HG03064 (cell line): ENCODE results near the gene TMPRSS2.

ENCODE experiments used
- ATAC-seq: cut with Tn5 transposase; IDR thresholded peaks from one replicate; pipeline ENCODE4 v1.9.1; 2021; ENCODE audit warnings: low read depth; ENCODE audit not compliant: unreplicated experiment

Gene TMPRSS2

DNA sequence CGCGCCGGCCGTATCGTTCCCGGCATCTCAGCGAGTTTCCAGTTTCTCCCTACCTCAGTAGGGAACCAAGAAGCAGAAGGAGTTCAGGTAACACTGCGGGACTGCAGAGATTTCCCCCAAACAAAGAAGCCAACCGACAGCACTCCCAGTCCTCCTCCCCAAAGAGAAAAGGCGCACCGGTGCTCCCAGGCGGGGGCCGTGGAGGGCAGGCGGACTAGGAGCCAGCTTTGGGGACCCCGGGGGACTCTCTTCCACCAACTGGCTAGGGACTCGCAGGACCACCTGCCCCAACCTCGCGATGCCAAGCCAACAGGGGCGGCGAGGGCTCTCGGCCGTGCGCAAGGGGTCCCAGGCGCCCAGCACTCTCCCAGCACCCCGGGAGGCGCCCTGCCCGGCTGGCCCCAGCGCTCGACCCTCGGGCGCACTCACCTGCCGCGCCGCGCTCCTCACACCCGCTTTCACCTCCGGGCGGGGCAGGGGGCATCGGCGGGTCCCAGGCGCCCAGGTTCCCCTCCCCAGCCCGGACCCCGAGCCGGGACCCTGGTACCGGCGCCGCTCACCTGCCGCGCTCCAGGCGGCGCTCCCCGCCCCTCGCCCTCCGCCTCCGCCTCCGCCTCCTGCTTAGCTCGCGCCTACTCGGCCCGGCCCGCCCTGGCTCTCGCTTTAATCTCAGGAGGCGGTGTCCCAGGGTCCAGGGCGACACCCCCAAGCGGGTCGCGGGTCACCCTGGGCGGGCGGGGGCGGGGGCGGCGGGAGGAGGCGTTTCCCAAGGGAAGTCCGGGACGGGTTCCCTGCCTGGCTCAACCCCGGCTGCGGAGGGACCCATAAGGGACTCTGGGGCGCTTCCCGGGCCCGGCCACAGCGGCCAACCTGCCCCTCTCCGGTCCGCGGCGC, at the start of gene TMPRSS2:
Gene TMPRSS2 (minus strand): TSS at position 638 of the 894 bp plus-strand sequence. CDS start 10,025 bp downstream, outside the sequence.
- ATAC-seq: no peak

DNA sequence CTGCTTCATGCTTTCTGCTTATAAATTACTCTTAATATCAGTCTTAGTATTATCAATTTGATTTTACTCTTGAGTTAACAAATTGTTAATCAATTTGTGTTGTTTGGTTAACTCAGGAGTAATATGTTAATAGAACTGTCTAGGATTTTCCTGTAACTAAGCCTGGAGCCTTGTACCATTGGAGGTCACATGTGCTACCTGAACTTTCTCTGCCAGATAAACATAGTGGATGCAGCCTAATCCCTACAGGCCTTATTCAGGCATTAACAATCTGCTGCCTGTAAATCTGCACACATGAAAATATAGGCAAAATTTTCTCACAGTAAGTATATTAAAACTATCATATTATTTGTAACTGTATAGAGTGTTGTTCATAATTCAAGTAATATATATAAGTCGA, 47.1 kb upstream of the TMPRSS2 start:
- no peak for ATAC-seq

DNA sequence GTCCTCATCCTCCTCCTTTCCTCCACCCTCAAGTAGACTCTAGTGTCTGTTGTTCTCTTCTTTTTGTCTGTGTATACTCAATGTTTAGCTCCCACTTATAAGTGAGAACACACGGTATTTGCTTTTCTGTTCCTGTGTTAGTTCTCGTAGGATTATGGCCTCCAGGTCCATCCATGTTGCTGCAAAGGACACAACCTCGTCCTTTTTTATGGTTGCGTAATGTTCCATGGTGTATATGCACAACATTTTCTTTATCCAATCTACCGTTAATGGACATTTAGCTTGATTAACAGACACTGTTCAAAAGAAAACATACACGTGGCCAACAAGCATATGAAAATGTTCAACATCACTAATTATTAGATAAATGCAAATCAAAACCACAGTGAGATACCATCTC, 44.3 kb upstream of the TMPRSS2 start:
- ATAC-seq: no peak

DNA sequence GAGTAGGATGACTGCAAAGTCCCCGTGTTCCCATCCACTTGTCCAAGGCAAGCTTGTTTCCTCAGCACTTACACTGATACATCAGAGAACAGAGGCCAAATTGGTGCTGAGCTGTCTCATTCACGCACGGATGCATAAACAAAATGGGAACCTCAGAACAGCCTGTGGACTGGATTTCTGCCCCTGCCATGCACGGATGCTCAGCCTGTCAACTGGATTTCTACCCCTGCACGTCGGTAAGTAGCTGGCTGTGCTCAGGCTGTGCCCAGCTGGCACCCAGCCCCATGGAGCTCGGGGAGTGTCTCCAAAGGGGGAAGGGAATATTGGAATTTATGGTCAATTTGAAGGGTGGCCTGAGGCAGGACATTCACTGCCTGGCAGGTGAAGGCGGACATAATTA, 40.8 kb upstream of the TMPRSS2 start:
- ATAC-seq: no peak

DNA sequence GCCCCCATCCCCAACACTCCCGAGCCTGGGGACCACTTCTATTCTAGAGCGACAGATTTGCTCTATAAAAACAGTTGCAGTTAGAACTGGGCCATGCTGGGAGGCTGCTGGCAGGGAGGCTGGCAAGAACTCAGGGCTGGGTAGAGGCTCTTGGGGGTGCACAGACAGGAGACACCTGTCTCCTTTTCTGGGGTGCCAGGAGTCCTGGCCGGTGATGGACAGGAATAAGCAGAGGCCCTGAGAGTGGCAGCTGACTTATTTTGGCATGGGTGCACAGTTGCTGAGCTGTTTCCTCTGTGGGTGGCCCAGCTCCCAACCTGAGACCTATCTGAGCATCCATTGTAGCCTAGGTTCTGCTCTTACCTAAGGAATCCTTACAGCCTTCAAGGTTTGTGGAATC, 39.2 kb upstream of the TMPRSS2 start:
- ATAC-seq: no peak

DNA sequence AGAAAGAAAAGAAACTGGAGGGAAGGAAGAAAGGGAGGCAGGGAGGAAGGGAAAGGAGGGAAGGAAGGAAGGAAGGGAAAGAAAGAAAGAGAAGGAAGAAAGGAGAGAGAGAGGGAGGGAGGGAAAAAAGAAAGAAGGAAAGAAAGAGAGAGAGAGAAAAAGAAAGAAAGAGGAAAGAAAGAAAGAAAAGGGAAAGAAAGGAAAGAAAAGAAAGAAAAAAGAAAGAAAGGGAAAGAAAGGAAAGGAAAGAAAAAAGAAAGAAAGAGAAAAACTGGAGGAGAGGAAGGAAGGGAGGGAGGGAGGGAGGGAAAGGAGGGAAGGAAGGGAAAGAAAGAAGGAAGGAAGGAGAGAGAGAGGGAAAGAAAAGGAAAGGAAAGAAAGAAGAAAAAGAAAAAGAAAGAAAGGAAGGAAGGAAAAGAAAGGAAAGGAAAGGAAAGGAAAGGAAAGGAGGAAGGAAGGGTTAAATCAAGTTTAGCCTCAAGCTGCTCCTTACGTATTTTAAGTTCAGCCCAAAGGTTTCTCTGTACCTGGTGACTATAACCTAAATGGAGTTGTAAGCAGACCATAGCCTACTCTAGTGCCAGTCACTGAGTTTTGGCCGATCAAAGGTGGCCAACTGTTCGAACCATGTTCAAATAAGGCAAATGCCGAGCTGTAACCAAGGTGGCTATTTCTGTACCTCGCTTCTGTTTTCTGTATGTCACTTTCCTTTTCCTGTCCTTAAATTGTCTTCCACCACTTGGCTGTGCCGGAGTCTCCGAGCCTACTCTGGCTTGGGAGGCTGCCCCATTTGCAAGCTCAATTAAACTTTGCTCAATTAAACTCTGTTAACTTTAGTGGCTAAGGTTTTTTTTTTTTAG, 37.8 kb upstream of the TMPRSS2 start:
- no peak for ATAC-seq

DNA sequence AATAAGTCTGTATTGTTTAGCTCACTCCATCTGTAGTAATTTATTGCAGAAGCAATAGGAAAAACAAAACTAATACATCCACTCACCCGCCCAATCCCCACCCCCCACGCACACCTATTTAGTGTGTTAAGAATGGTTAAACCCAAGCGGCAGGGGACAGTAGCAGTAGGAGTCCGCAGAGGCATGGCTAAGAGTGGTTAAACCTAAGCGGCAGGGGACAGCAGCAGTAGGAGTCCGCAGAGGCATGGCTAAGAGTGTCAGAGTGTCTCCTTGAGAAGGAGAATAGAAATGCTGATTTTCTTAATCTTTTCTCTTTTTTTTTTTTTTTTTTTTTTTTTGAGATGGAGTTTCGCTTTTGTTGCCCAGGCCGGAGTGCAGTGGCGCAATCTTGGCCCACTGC, 34.8 kb upstream of the TMPRSS2 start:
- ATAC-seq: no peak

DNA sequence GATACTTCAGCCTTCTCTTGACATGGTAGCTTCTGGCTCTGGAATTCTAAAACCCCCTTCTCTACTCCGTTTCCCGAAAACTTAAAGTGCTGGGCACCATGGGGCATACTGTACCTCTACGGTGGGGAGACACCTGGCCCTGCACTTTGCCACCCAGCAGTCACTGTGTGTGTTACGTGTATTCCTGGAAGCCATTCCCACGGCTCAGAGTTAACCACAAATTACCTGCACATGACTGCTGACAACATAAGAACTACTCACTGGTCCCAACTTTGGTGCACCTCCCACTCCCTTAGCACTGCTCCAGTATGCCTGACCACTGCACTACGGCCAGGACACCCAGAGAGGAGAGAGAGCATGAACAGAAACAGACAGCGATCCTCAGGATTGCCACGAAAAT, 29.4 kb upstream of the TMPRSS2 start:
- no peak for ATAC-seq

DNA sequence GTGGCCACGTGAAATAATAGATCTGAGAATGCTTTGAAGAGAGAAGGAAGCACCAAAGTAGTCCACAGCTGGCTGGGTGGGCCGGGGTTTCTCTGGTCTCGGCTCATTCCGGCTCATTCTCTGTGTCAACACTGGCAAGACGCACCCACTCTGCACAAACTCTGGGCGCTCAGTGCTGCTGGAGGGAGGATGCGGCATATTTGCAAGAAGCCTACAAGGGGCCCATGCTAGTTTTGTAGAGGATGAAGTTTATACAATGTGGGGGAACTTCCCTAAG, 28.8 kb upstream of the TMPRSS2 start:
- no peak for ATAC-seq

DNA sequence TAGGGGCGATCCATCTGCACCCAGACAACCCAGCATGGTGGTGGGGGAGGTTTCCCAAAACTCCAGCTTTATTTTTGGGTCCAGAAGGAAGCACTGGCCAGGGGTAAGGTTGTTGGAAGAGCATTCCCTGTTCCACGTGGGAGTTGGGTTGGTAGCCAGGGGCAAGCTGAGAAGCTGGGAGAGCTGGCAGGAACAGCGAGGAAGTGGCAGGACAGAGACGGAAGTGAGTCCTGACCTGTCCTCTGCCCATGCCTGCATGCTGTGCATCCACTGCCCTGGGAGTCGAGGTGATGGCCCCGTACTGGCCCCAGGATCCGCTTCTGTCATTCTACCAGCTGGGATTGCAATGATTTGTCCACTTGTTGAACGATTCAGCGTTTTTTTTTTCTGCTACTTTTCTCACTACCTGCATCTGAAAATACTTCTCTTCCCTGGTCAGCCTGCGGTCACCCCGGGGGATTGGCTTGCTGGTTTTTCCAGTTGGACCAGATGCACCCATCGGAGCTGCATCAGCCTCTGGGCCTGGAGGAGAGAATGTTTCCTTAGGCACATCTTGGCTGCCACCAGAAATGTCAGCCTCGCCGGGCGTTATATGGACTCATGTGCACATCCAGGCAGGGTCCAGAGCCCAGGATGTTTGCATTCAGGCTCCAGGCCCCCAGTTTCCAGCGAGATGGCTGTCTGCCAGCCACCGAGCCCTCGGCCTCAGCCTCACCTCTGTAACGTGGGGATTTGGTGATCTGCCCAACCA, 28.3 kb upstream of the TMPRSS2 start:
- ATAC-seq: no peak

DNA sequence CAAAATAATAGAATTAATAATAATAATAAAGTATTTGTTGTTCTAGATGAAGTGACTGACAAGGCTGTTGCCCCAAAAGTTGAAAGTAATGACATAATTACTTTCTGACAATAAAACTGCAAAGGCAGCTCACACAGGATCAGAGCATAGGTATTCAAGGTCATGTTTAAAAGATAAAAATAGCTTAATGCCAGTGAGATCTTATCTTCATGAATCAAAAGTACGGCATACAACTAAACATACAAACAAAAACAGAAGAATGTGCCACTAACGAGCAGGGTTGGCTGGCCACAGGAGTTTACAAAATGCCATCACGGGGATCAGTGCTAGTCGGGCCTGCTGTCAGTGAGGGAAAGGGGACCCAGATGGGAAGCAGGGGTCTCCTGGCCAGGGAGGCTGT, 22.4 kb upstream of the TMPRSS2 start:
- no peak for ATAC-seq

DNA sequence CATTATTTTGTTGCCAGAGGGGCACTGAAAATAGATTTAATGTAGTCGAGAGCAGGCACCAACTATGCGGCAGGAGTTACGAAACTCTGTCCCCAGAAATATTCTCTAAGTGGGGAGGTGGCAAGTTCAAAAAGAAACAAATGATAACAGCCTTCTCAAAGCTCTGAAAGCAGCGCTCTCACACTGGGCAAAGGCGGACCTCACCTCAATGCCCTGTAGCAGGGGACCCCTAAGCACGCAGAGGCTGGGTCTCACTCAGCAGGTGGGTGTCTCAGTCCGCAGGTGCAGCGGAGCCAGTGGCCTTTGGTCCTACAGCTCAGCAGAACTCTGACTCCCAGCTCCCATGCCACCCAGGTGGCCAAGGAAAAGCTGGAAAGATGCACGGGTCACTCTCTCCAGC, 21.8 kb upstream of the TMPRSS2 start:
- no peak for ATAC-seq

DNA sequence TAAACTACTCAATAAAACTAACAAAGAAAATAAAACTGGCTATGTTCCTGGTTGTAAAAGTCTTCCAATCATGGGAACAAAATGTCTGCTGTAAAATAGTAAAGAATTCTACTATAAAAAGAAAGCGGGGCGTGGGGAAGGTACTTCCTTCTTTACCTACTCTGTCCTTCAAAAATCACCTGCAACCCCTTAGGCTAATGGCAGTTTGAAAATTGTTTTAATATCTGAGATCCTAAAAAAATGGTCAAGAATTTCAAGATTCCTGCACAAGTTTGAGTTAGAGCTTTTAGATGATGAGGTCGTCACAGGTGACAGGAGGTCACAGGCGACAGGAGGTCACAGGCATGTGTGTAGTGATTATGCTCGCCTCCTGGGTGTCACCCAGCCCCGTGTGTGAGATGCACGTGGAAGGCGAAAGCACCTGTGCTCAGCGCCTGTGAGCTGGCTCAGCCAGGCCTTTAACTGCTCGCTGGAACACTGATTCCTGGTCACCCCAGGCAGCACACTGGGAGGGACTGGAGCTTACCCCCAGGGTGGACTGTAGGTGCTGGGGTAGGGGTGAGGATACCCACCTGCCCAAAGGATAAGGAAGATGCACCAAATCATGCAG, 18.6 kb upstream of the TMPRSS2 start:
- no peak for ATAC-seq

DNA sequence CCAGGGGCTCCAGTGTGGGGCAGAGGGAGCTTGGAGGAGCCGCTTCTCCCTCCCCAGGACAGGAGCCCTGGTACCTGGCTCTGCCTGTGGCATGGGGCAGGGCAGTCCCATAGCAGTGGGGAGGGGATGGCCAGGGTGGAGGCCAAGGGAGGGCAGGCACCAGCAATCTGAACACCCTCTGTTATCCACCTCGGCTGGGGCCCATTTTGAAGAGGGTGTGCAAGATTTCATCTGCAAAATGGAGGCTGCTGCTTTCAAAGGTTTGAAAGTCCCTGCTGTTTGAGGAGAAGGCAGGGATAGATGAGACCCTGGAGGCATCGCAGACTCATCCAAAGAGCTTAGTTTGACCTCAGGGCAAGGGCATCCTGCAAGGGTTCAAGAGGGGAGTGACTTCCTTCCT, 15.2 kb upstream of the TMPRSS2 start:
- no peak for ATAC-seq

DNA sequence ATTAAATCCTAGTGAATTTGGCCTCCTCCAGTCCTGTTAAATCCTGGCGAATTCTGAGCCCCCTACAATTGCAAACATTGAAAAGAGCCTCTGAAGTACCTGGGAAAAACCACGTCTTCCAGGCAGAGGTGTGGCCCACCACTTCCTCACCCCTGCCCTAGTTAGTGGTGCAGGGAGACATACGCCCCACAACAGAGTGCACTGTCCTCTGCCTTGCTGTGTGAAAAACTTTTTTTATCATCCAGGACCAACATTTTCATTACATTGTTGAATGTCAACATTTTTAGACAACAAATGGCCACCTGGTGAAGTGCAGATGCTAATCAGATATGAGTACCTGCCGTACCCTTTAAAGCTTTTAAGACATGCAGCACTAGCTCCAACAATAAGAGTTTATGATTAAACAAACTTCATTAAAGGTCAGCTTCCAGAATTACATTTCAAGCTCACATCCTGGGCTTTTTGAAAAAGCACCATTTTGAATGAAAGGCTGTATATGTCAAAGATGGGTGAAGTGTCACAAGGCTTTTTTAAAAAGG, 13.6 kb upstream of the TMPRSS2 start:
- ATAC-seq: no peak

DNA sequence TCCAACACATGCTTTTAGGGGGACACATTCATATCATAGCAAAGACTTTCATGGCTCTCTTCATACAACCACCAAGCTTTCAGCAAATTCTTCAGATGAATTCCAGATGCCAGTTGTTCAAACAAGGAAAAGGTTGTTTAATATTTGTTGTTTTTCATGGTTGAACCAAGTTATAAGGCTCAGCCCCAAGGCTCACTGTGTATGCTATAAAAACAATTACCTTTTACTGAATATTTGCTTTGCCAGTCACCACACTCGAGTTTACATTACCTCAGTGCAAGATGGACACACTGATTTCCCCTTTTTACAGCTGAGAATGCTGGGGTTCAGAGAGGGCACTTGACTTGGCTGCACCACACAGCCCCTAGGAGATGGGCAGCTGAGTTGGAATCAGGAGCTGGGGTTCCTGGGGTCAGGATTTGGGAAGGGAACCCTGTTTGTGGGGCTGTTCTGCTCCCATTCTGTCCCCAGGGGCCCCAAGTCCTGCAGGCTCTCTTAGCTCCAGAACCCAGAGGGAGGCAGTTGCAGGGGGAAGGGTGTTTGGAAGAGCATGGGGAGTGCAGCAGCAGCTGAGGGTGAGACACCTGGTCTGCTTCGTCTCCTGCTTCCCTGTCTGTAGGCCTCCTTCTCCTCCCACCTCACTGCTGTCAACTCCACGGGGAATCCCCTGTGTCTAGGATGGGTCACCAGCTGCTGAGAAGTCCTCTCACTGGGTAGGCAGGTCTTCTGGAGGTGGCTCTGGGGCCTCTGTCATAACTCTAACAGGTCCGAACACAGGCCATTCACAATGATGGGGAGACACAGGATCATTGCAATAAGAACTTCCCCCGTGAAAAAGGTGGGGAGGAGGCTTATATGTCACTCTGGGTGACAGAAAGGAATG, 12.8 kb upstream of the TMPRSS2 start:
- ATAC-seq: no peak

DNA sequence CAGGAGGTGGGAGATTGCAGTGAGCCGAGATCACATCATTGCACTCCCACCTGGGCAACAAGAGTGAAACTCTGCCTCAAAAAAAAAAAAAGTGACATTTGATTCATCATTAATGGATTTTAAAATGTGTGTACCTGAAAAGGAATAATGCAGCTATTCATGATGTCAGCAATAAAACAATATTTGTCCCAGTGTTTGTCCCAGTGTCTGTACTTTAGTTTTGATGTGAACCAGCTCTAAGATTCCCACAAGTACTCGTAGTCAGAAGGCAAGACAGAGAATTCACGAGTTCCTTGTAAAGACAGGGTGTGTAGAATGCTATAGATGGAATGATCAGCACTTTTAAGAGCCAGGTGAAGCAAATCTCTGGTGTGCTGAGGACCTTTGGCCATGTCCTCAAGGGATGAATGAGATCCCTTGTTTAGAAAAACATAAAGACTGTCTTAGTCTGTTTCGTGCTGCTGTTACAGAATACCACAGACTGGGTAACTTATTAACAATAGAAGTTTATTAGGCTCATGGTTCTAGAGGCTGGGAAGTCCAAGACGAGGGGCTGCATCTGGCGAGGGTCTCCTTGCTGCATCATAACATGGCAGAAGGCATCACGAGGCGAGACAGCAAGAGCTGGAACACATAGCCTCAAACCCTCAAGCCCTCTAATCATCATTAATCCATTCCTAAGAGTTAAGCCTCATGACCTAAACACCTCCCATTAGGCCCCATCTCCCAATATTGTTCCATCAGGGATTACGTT, 12.0 kb upstream of the TMPRSS2 start:
- ATAC-seq: no peak

DNA sequence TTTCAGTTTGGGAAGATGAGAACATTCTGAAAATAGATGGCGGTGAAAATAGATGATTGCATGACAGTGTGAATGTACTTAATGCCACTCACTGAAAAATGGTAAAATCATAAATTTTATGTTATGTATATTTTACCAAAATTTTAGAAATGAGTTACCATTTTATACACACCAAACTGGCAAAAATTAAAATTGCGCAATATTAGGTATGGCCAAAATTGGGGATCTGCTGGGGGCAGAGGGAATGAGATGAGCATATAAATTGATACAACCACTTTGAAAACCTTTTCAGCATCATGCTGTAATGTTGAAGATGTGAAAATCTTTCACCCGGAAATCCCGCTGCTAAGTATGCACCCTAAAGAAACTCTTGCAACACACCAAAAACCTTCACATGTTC, 10.8 kb upstream of the TMPRSS2 start:
- no peak for ATAC-seq

DNA sequence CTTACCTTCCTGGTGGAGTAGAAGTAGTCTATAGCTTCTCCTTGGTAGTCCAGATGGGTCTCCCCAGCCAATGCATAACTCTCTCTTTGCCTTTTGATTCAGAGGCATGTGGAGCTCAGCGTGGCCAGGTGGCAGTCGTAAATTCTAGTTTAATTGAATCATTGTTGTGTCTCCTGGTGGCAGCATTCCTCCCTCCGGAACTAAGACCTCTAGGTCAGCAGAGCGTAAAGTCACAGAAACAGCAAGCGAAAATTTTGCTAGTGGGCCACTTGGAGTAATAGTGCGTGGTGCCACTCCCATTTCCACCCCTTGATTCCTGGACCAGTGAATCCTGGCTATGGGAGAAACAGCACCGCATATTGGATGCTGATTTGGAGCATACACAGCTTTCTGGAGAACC, 3.9 kb upstream of the TMPRSS2 start:
- ATAC-seq: no peak
